Transverse colon (tissue), 4 donors: ENCODE data around the gene GPR62. TPM values are rescaled to one million over a fixed set of nuclear protein-coding genes. Genes with fewer than 3 reads are reported as not detected.

ENCODE experiments used
- DNase-seq: peaks from one replicate; pipeline ENCODE4 v3.0.0-alpha.2; 2019
- H3K27ac ChIP-seq, 4 donors: fragments of 200-600 bp; sonication (generic); 2 replicates each; pipeline ENCODE4 v1.5.1; 2016 to 2018; ENCODE audit warnings: inconsistent platforms in 4 of 4
- H3K27me3 ChIP-seq: fragments of 200-600 bp; sonication (generic); 2 replicates; pipeline ENCODE4 v1.5.1; 2017; ENCODE audit warnings: inconsistent platforms
- H3K36me3 ChIP-seq, 4 donors: fragments of 200-600 bp; sonication (generic); 2 replicates each; pipeline ENCODE4 v1.5.1; 2017 to 2019; ENCODE audit warnings: inconsistent platforms in 4 of 4
- H3K4me1 ChIP-seq, 4 donors: fragments of 200-600 bp; sonication (generic); 2 replicates each; pipeline ENCODE4 v1.5.1; 2017 to 2020; ENCODE audit warnings: inconsistent platforms in 4 of 4
- H3K4me3 ChIP-seq, 4 donors: fragments of 200-600 bp; sonication (generic); 1 replicate in 1 of 4; 2 replicates in 3 of 4; pipeline versions ENCODE4 v1.5.1 to v1.6.1; 2017 to 2019; ENCODE audit warnings: inconsistent platforms in 4 of 4
- H3K9me3 ChIP-seq, 2 donors: fragments of 200-600 bp; sonication (generic); 2 replicates each; pipeline ENCODE4 v1.5.1; 2017 to 2019; ENCODE audit warnings: inconsistent platforms in 2 of 2
- EP300 ChIP-seq: sonication (generic); formaldehyde crosslinking; IDR thresholded peaks from one replicate; pipeline ENCODE4 v1.6.1; 2017; ENCODE audit warnings: antibody characterized with exemption, low read depth
- POLR2A ChIP-seq: fragments of 450-650 bp; IDR thresholded peaks from one replicate; pipeline ENCODE4 v1.6.1; 2016; ENCODE audit warnings: antibody characterized with exemption, mild to moderate bottlenecking, moderate library complexity
- POLR2AphosphoS5 ChIP-seq, 3 donors: sonication (generic); formaldehyde crosslinking; IDR thresholded peaks; one replicate each; pipeline ENCODE4 v1.6.1; 2016; ENCODE audit warnings: antibody characterized with exemption in 3 of 3
- WGBS, 2 donors: methylation state at CpG; one replicate each; pipeline ENCODE4 v1.1.5; 2018; ENCODE audit warnings: low coverage in 1 of 2; 5-methylcytosine and 5-hydroxymethylcytosine counted together
- in situ Hi-C, 4 donors: fragments of 200-750 bp; cut with MboI; loops; one replicate each; pipeline versions ENCODE4 v1.15.0 to v1.15.1; 2017; ENCODE audit warnings: low sequenced_read_pairs in 3 of 4, low pct_ligation_motif_present in 1 of 4, low pct_unique_long_range_greater_than_20kb in 1 of 4
- intact Hi-C: fragments of 100-400 bp; cut with DNase I; formaldehyde crosslinking; loops from one replicate; pipeline ENCODE4 v1.15.1; 2023; ENCODE audit warnings: low total_unique reads
- total RNA-seq, 4 donors: library from RNA; depleted of rRNA; stranded (reverse); fragments of >200 nt; gene quantifications; one replicate each; pipeline ENCODE4 v1.1.0, GENCODE V29; 2016
- TF ChIP-seq, protein P1 (sequence below), 5 experiments: fragments of 200-600 bp in 3 of 5; fragments of 450-650 bp in 2 of 5; sonication (generic) in 3 of 5; IDR thresholded peaks; 1 replicate in 2 of 5; 2 replicates in 3 of 5; pipeline ENCODE4 v1.5.1; 2016 to 2017; ENCODE audit warnings: antibody characterized with exemption in 5 of 5, inconsistent platforms in 3 of 5, mild to moderate bottlenecking in 2 of 5, moderate library complexity in 1 of 5

The GPR62 gene
- total RNA-seq, 4 donors from 2014 or later, result not detected

DNA sequence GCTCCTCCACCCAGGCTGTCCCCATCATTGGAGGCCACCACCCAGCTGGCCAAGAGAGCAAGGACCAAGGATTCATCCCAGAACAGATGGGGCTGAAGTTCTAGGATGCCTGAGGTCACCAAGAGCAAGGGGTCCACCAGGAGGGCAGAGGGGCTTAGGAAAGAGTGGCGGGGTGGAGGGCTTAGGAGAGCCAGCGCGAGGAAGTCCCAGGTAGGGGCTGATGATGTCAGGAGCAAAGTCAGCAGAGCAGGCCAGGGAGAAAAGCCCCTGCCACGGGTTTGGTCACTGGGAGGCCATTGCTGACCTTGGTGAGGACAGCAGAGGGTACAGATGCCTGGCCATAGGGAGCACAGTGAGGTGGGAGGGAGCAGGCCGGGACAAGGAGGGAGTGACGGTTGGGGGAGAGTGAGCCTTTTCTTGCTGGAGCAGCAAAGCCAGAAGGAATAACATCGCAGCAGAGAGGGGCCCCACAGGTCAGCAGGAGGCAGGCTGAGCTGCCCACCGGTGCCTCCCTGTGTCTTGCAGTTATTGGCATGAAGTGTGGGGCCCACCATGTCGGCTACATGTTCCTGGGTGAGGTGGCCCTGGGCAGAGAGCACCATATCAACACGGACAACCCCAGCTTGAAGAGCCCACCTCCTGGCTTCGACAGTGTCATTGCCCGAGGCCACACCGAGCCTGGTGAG is 7.8 kb upstream of the GPR62 start:
- in situ Hi-C loops (no loop called here), intact Hi-C loops (loop anchor here (5.0 kb wide), 1 partner anchor 1865 kb away; no protein-coding TSS in a partner anchor)
- Histone ChIP-seq H3K4me1 (peaks cover 4 to 11% (median 10%) of the 10 kb centered on the region in 4 donors), H3K27ac (no peak overlapping the region), H3K9me3 (no peaks in the 10 kb centered on the region), H3K36me3 (no peaks in the 10 kb centered on the region), H3K4me3 (no peak overlapping the region), H3K27me3 (no peaks in the 10 kb centered on the region)
- 74 to 80% methylated on average over 4 to 13 of the region's 13 CpGs for WGBS, 2 donors
- TF ChIP-seq EP300, result no peak
- TF ChIP-seq POLR2A, result no peak
- TF ChIP-seq, protein P1, sequence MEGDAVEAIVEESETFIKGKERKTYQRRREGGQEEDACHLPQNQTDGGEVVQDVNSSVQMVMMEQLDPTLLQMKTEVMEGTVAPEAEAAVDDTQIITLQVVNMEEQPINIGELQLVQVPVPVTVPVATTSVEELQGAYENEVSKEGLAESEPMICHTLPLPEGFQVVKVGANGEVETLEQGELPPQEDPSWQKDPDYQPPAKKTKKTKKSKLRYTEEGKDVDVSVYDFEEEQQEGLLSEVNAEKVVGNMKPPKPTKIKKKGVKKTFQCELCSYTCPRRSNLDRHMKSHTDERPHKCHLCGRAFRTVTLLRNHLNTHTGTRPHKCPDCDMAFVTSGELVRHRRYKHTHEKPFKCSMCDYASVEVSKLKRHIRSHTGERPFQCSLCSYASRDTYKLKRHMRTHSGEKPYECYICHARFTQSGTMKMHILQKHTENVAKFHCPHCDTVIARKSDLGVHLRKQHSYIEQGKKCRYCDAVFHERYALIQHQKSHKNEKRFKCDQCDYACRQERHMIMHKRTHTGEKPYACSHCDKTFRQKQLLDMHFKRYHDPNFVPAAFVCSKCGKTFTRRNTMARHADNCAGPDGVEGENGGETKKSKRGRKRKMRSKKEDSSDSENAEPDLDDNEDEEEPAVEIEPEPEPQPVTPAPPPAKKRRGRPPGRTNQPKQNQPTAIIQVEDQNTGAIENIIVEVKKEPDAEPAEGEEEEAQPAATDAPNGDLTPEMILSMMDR (IDR thresholded peaks at IDR 0.05), result no peak
- no peak for TF ChIP-seq POLR2AphosphoS5 (IDR thresholded peaks at IDR 0.05)
- no peak for DNase-seq

DNA sequence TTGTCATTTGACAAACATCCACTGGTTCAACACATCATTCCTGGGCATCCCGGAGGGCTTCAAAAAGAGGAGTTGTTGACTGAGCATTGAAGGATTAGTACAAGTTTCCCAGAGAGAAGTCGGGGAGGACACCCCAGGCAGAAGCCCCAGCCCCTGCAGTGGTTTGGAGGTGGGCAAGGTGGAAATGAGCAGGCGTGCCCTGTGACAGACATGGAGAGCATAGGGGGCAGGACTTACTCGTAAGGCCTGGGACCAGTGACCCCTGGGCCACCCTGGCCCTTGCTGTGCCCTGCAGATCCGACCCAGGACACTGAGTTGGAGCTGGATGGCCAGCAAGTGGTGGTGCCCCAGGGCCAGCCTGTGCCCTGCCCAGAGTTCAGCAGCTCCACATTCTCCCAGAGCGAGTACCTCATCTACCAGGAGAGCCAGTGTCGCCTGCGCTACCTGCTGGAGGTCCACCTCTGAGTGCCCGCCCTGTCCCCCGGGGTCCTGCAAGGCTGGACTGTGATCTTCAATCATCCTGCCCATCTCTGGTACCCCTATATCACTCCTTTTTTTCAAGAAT is 7.1 kb upstream of the GPR62 start:
- no peaks in the 10 kb centered on the region for H3K27me3 ChIP-seq
- 97% methylated on average over 10 of the region's 10 CpGs; no CpG with 5 or more reads in 1 of the 2 donors for WGBS, 2 donors
- H3K4me1 ChIP-seq, result peaks cover 0 to 4% (median 2%) of the 10 kb centered on the region in 4 donors
- TF ChIP-seq, protein P1 (IDR thresholded peaks at IDR 0.05), result no peak
- TF ChIP-seq POLR2A (no peak), EP300 (no peak), POLR2AphosphoS5 (IDR thresholded peaks at IDR 0.05) (no peak)
- in situ Hi-C loops, result no loop called here
- no peak overlapping the region for H3K27ac ChIP-seq
- no peaks in the 10 kb centered on the region for H3K36me3 ChIP-seq
- DNase-seq, result no peak
- H3K9me3 ChIP-seq, result no peaks in the 10 kb centered on the region
- H3K4me3 ChIP-seq, result no peak overlapping the region
- intact Hi-C loops, result loop anchor here (5.0 kb wide), 1 partner anchor 1864 kb away; no protein-coding TSS in a partner anchor

DNA sequence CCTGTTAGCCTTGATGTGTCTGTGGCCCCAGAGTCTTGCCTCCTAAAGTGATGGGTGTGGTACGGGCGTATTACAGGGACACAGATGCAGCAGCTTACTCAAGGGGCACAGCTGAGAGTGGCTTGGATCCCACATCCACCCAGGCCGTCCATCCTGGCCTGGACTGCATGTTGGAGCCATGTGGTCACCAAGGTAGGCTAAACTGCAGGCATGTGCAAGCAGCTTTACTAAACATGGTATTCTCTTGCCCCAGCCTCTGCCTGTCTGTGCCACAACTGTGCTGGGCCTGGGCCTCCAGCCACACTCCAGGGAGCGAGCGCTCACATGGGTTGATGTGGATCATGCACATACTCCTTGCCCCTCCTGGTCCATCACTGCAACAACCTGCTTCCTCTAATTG is 6.1 kb upstream of the GPR62 start:
- WGBS, 2 donors, result 97% methylated on average over 5 of the region's 5 CpGs; no CpG with 5 or more reads in 1 of the 2 donors
- TF ChIP-seq POLR2A, result no peak
- no peak for TF ChIP-seq EP300
- TF ChIP-seq, protein P1 (IDR thresholded peaks at IDR 0.05), result no peak
- no peak for TF ChIP-seq POLR2AphosphoS5 (IDR thresholded peaks at IDR 0.05)
- H3K4me3 ChIP-seq, result no peak overlapping the region
- no peaks in the 10 kb centered on the region for H3K36me3 ChIP-seq
- no peaks in the 10 kb centered on the region for H3K9me3 ChIP-seq
- in situ Hi-C loops, result no loop called here
- DNase-seq, result no peak
- intact Hi-C loops, result loop anchor here (5.0 kb wide), 1 partner anchor 1863 kb away; no protein-coding TSS in a partner anchor
- no peaks in the 10 kb centered on the region for H3K4me1 ChIP-seq
- no peak overlapping the region for H3K27ac ChIP-seq
- no peaks in the 10 kb centered on the region for H3K27me3 ChIP-seq

DNA sequence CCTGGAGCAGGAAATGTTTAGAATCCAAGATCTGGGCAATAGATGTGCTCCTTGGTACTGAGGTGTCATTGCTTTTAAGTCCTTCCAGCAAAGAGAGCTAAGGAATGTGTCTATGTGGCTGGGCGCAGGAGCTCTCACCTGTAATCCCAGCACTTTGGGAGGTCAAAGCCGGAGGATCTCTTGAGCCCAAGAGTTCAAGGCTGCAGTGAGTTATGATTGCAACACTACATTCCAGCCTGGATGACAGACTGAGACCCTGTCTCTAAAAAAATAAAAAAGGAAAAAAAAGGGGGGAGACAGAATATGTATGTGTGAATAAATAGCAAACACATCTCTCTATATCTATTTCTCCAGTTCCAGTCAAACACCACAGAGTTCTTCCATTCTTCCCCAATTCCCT is 4.3 kb upstream of the GPR62 start:
- H3K9me3 ChIP-seq, result no peaks in the 10 kb centered on the region
- peaks cover 12% of the 10 kb centered on the region for H3K27me3 ChIP-seq
- intact Hi-C loops, result no loop called here
- H3K27ac ChIP-seq, result no peak overlapping the region
- TF ChIP-seq EP300, result no peak
- no peak for TF ChIP-seq POLR2AphosphoS5 (IDR thresholded peaks at IDR 0.05)
- TF ChIP-seq, protein P1 (IDR thresholded peaks at IDR 0.05), result no peak
- no peak for TF ChIP-seq POLR2A
- DNase-seq, result no peak
- no peaks in the 10 kb centered on the region for H3K36me3 ChIP-seq
- WGBS, 2 donors, result 100% methylated on average over 1 to 2 of the region's 2 CpGs
- no peak overlapping the region for H3K4me3 ChIP-seq
- H3K4me1 ChIP-seq, result peaks cover 0 to 8% (median 2%) of the 10 kb centered on the region in 4 donors
- in situ Hi-C loops, result no loop called here
